ENCODE measurements around the gene FOXQ1.

Gene FOXQ1

GRCh38 chr6:1311400-1312202 lies at the start of gene FOXQ1:
FOXQ1 (plus strand) TSS chr6:1312098; CDS start chr6:1312705, 607 bp downstream.
- no peak for DNase-seq

GRCh38 chr6:1262704-1263038 lies 49.2 kb upstream of the FOXQ1 start:
- DNase-seq, result no peak

GRCh38 chr6:1263039-1263849 lies 48.7 kb upstream of the FOXQ1 start:
- no peak for DNase-seq

GRCh38 chr6:1263850-1264377 lies 48.0 kb upstream of the FOXQ1 start:
- DNase-seq, result no peak

- DNase-seq, result no peak
Observed at GRCh38 chr6:1264619-1265445, 47.1 kb upstream of the FOXQ1 start.

- no peak for DNase-seq
Observed at GRCh38 chr6:1266686-1267056, 45.2 kb upstream of the FOXQ1 start.

- no peak for DNase-seq
Observed at GRCh38 chr6:1267057-1267732, 44.7 kb upstream of the FOXQ1 start.

GRCh38 chr6:1267790-1268762 lies 43.8 kb upstream of the FOXQ1 start:
- DNase-seq, result no peak

GRCh38 chr6:1271071-1271763 lies 40.7 kb upstream of the FOXQ1 start:
- DNase-seq, result no peak

GRCh38 chr6:1278061-1278720 lies 33.7 kb upstream of the FOXQ1 start:
- no peak for DNase-seq

GRCh38 chr6:1279065-1279464 lies 32.8 kb upstream of the FOXQ1 start:
- no peak for DNase-seq

- DNase-seq, result no peak
Observed at GRCh38 chr6:1280666-1281300, 31.1 kb upstream of the FOXQ1 start.

GRCh38 chr6:1281746-1282145 lies 30.2 kb upstream of the FOXQ1 start:
- DNase-seq, result no peak

- no peak for DNase-seq
Observed at GRCh38 chr6:1283501-1283900, 28.4 kb upstream of the FOXQ1 start.

GRCh38 chr6:1285556-1285955 lies 26.3 kb upstream of the FOXQ1 start:
- DNase-seq, result no peak

- DNase-seq, result no peak
Observed at GRCh38 chr6:1285956-1286355, 25.9 kb upstream of the FOXQ1 start.

- DNase-seq, result no peak
Observed at GRCh38 chr6:1287103-1287591, 24.8 kb upstream of the FOXQ1 start.

GRCh38 chr6:1290086-1290485 lies 21.8 kb upstream of the FOXQ1 start:
- no peak for DNase-seq

- DNase-seq, result no peak
Observed at GRCh38 chr6:1290805-1291204, 21.1 kb upstream of the FOXQ1 start.
